NCI-H2196 treated with DMSO at 0.1 percent for 48 hours (cell line): ENCODE data around the gene JAKMIP3.
"Not testable (repeated sequence)": the region's sequence is repeated elsewhere in the genome, so short reads cannot be mapped to it uniquely, and the experiment has no call there.

Source experiments
- DNase-seq: peaks from one replicate; lab custom pipeline; 2025; ENCODE audit not compliant: unreplicated experiment; lab: John Stamatoyannopoulos, UW

The JAKMIP3 gene

GRCh38 chr10:132064082-132064755 is 1.5 kb upstream of the JAKMIP3 start:
- no peak for DNase-seq

DNA sequence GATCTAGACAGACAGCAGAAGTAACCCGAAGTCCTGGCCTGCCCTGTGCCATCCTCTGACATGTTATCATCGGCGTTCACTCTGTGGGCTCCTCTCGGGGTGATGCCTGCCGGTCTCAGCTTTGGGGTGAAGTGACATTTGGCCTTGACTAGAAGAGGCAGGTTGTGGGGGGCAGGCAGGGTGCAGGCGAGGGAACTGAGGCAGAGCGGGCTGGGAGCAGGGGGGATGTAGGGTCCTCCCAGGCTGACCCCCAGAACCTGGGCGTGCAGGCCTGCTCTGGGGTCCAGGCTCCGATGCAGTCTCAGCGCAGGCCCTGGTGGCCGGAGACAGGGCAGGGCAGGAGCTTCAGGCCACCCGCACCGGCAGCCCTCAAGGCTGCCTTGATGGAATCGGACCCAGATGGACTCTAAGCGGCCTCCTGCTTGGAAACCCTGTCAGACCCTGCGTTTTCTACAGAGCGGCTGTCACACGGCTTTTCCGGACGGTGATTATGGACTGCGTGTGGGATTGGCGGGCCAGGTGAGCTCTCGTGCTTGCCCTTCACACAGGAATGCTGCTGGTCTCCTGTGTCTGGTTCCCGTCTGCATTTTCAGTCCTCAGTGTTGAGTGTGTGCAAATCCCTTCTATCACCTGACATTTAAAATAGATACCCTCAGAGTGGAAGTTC is 842 bp upstream of the JAKMIP3 start:
- no peak for DNase-seq

DNA sequence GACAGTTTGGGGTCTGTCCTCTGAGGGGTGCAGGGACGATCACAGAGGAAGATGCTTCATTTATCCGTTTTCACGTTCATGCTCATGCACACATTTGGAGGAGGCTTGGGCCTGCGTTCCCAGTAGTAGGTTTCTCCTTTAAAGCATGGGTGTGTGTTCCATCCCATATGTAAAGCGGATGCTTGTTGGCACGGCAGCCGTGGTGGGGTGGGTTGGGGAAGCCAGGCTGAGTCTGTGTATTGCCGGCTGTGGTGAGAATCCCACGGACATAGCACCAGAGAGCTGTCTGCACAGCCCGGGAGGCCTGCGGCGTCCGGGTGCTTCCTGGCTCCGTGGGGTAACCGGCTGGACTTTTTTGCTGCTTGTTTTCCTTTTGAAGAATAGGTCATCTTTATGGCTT is 440 bp downstream of the JAKMIP3 start:
- no peak for DNase-seq

DNA sequence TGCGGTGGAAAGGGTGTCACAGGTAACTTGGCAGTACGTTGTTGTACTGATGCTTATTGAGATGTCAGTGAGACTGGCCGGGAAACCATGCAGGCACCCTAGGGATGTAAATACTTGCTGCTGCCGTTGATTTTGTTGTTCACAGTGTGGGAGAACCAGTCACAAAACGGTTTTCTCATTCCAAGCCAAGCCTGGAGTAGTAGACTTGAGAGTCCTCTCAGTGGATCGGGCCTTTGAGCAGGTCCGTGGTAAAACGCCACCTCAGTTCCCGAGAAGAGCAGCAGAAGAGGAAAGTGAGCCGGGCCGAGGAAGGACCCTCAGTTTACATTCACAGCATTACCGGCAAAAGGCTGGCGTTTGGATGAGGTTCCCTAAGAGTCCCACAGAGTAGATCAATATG is 1.1 kb downstream of the JAKMIP3 start:
- no peak for DNase-seq

- no peak for DNase-seq
Observed at GRCh38 chr10:132068431-132069121, 2.8 kb downstream of the JAKMIP3 start.

- DNase-seq, result no peak
Observed at GRCh38 chr10:132069122-132069848, 3.5 kb downstream of the JAKMIP3 start.

GRCh38 chr10:132069849-132070182 is 4.1 kb downstream of the JAKMIP3 start:
- no peak for DNase-seq

DNA sequence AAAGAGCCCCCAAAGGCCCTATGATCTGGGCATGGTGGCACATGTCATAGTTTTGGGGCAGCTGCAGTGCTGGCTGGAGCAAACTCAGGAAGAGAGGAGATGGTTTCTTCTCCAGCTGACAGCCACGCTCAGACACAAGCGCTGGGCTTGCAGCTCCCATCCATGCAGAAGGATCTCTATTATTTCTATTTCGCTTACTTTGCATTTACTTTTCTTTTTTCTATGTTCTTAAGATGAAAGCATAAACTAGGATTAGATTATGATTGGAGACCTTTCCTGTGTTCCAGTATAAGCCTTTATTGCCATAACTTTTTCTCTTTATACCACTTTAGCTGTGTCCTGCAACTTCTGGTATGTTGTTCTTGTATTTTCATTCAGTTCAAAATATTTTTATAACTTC is 5.0 kb downstream of the JAKMIP3 start:
- DNase-seq, result no peak

- DNase-seq, result no peak
Observed at GRCh38 chr10:132071667-132072066, 5.9 kb downstream of the JAKMIP3 start.

DNA sequence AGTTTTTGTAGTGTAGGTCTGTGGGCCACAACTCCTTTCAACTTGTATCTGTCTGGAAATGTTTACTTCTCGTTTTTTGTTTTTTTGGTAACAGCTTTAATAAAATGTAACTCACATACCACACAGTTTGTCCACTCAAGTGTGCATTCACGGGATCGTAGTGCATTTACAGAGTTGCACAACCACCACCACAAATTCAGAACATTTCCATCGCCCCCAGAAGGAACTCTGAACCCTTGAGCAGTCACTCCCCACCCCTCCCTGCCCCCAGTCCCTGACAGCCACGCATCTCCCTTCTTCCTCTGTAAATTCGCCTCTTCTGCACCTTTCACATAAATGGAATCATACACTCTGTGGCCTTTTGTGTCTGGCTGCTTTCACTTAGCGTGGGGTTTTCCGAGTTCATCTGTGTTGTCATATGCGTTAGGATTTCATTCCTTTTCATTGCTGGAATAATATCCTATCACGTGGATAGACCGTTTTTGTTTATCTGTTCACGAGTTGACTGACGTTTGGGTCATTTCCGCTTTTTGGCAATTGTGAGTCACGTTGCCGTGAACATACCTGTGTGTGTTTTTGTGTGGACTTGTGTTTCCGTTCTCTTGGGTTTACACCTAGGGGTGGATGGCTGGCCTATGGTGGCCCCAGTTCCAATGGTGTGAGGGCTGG is 10.3 kb downstream of the JAKMIP3 start:
- no peak for DNase-seq

DNA sequence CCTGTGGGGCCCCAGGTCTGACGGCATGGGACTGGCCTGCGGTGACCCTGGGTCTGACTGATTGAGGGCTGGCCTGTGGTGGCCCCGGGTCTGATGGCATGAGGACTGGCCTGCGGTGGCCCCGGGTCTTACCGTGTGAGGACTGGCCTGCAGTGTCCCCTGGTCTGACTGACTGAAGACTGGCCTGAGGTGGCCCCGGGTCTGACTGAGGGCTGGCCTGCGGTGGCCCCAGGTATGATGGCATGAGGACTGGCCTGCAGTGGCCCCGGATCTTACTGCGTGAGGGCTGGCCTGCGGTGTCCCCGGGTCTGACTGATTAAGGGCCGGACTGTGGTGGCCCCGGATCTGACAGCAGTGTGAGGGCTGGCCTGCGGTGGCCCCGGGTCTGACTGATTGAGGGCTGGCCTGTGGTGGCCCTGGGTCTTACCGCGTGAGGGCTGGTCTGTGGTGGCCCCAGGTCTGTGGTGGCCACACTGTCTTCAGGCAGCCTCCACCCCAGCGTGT is 10.9 kb downstream of the JAKMIP3 start:
- no peak for DNase-seq

GRCh38 chr10:132077091-132077490 is 11.3 kb downstream of the JAKMIP3 start:
- DNase-seq, result no peak

GRCh38 chr10:132078746-132079345 is 13.1 kb downstream of the JAKMIP3 start:
- DNase-seq, result no peak

DNA sequence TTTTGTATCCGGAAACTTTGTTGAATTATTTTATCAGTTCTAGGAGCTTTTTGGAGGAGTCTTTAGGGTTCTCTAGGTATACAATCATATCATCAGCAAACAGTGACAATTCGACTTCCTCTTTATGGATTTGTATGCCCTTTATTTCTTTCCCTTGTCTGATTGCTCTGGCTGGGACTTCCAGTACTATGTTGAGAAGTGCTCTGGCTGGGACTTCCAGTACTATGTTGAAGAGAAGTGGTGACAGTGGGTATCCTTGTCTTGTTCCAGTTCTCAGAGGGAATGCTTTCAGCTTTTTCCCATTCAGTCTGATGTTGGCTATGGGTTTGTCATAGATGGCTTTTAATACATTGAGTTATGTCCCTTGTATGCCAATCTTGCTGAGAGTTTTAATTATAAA is 18.6 kb downstream of the JAKMIP3 start:
- DNase-seq, result not testable (repeated sequence)

GRCh38 chr10:132093236-132093635 is 27.5 kb downstream of the JAKMIP3 start:
- DNase-seq, result not testable (repeated sequence)

DNA sequence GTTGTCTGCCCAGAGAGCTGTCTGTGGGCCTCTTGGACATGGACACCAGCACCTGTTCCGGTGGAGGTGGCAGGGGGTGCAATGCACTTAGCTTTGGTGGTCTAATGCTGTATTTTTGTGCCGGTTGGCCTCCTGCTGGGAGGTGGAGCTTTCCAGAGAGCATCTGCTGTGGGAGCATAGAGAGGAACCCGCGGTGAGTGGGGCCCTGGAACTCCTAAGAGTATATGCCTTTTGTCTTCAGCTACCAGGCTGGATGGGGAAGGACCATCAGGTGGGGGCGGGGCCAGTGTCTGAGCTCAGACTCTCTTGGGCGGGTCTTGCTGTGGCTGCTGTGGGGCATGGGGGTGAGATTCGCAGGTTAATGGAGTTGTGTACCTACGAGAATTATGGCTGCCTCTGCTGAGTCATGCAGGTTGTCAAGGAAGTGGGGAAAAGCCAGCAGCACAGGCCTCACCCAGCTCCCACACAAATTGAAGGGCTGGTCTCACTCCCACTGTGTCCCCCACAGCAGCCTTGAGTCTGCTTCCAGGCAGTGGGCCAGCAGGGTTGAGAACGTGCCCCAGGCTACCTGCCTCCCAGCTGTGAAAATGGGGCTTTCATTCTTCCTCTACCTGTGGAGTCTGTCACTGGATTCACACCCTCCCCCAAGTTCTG is 29.0 kb downstream of the JAKMIP3 start:
- no peak for DNase-seq

GRCh38 chr10:132095403-132096113 is 29.8 kb downstream of the JAKMIP3 start:
- DNase-seq, result no peak

GRCh38 chr10:132096223-132096622 is 30.5 kb downstream of the JAKMIP3 start:
- DNase-seq, result no peak

GRCh38 chr10:132096863-132097478 is 31.2 kb downstream of the JAKMIP3 start:
- no peak for DNase-seq
